ENCODE measurements around the gene KLF15. TPM values are rescaled to one million over a fixed set of nuclear protein-coding genes. Genes with fewer than 3 reads are reported as not detected.

The KLF15 gene
- total RNA-seq, 3 donors from 2014 or later: 0.18 to 0.28 (median 0.22) TPM

Other genes with a start within 250 kb of the KLF15 start
- under 1 TPM in 2 of 3 donors, not detected in 1; 0.10 to 0.29 TPM for gene ALDH1L1, start 176.8 kb downstream of the KLF15 start, total RNA-seq
- not detected for gene CFAP100, start 37.5 kb upstream of the KLF15 start, total RNA-seq
- 10 to 100 TPM; 24.4 to 25.6 (median 25.6) TPM for gene ZXDC, start 118.5 kb upstream of the KLF15 start, total RNA-seq
- not detected for gene UROC1, start 160.4 kb upstream of the KLF15 start, total RNA-seq
- not detected for gene CHST13, start 166.7 kb upstream of the KLF15 start, total RNA-seq
- gene C3orf22, start 201.5 kb upstream of the KLF15 start, total RNA-seq: not detected